LNCaP clone FGC (cell line): ENCODE data around the gene FIGNL2.

Experiments used
- DNase-seq: peaks from one replicate; pipeline ENCODE4 v3.0.0-alpha.2; 2011; ENCODE audit warnings: low read depth
- H3K4me3 ChIP-seq: 2 replicates; pipeline ENCODE4 v1.5.1; 2011; ENCODE audit warnings: mild to moderate bottlenecking, low read depth, low read length, control low read depth
- TF ChIP-seq, protein P1 (sequence below): IDR thresholded peaks from 2 replicates; pipeline ENCODE4 v1.5.1; 2012; ENCODE audit warnings: mild to moderate bottlenecking; ENCODE audit not compliant: control insufficient read depth, insufficient read depth; ENCODE audit errors: extremely low read depth

The FIGNL2 gene

DNA sequence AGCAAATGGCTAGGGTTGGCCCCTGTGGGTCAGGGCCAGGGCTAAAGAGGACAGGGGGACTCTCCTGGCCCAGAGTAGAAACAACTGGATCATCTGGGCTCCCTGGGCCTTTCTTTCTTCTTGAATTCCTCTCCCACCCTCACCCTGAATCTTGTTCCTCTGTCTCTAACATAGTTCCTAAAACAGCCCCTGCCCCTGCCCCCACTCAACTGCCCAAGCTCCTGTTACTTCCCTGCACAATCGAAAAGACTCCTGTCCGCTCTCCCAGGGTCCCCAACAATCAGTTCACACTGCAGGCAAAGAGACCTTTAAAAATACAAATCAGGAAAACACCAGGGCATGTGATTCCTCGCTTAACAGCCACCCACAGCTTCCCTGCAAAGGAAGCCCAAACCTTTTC, 21.4 kb upstream of the FIGNL2 start:
- DNase-seq: no peak
- TF ChIP-seq, protein P1, sequence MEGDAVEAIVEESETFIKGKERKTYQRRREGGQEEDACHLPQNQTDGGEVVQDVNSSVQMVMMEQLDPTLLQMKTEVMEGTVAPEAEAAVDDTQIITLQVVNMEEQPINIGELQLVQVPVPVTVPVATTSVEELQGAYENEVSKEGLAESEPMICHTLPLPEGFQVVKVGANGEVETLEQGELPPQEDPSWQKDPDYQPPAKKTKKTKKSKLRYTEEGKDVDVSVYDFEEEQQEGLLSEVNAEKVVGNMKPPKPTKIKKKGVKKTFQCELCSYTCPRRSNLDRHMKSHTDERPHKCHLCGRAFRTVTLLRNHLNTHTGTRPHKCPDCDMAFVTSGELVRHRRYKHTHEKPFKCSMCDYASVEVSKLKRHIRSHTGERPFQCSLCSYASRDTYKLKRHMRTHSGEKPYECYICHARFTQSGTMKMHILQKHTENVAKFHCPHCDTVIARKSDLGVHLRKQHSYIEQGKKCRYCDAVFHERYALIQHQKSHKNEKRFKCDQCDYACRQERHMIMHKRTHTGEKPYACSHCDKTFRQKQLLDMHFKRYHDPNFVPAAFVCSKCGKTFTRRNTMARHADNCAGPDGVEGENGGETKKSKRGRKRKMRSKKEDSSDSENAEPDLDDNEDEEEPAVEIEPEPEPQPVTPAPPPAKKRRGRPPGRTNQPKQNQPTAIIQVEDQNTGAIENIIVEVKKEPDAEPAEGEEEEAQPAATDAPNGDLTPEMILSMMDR: no peak
- no peak overlapping the region for H3K4me3 ChIP-seq

DNA sequence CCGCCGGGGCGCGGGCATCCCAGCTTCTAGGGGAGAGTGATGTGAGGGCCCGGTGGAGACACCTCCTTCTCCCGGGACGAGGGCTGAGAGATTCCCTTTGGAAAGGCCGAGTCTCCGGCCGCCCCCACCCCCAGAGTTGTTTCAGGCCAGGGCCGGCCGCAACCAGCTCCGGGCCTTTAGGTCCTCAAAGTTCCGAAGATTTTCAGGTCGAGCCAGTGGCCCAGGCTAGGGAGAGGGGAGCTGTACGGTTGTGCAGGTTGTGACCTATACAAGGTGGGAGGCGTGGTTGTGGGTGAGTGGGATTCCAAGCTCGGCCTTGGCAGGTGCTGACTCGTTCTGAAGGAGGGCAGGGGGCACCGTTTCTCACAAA, 21.0 kb upstream of the FIGNL2 start:
- H3K4me3 ChIP-seq: no peak overlapping the region
- DNase-seq: no peak
- TF ChIP-seq, protein P1: no peak

DNA sequence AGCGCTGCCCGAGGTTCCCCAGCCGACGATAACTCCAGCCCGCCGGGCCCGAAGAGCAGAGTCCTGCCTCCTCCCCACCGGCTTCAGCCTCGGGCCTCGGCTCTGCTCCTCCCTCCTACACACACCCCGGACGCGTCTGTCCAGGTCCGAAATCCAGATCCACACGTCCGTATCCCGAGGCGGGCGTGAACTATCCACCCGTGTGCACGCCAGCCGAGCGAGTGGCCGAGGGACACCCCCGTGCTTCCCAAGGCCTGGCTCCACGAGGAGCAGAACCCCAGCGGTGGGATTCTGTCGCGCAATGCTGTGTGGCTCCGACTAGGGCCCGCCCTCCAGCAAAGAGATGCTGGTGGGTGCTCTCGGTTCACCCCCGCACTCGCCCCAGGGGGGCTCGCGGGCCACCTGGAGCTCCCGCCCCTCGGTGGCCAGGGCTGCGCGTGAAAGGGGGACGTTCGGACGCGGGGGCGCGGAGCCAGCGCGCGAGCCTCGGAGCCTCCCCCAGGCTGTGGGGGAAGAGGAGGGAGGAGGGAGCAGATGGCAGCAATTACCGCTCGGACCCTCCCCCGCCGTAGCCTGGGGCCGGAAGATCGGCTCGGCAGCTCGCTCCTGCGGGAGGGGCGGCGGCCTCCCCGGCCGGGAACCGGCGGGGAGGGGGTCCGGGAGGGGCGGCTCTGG, 20.4 kb upstream of the FIGNL2 start:
- no peak for DNase-seq
- no peak overlapping the region for H3K4me3 ChIP-seq
- TF ChIP-seq, protein P1: no peak

DNA sequence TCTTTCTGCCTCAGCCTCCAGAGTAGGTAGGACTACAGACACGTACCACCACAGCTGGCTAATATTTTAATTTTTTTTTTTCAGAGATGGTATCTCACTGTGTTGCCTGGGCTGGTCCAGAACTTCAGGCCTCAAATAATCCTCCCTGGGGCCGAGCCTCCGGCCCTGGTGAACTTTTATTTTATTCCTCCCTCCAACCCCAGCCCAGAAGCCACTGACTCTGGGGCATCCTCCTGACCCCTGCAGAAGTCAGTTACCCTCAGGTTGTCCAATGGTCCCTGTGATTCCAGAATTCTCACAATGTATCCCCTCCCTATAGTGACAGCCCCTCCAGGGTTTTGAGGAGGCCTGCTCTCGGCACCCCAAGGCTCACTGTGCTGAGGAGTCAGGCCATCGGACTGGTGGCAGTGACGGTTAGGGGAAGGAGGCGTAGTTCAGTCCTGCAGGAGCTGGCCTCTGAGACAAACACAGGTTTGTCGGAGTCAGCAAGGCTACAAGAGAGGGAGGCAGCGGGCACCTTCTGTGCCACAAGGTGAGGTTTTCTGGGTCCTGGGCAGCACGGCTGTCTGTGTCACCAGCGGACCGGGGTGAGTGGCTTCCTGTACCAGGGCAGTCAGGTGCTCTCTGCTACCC, 19.4 kb upstream of the FIGNL2 start:
- no peak overlapping the region for H3K4me3 ChIP-seq
- no peak for DNase-seq
- TF ChIP-seq, protein P1: no peak

DNA sequence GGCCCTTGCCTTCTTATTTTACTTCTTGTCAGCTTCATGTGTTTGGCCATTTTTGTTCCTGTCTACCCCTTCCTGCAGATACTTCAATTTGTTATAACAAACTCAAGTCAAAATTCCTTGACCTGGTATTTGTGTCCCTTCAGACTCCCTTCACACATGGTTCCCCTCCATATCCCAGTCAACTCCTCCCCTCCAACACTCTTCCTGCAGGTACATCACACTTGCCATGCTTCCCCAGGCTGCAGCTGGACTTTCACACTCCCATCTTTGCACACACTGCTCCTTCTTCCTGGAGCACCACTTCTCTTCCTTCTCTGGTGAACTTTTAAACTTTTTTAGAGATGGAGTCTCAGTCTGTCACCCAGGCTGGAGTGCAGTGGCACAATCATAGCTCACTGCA, 18.9 kb upstream of the FIGNL2 start:
- TF ChIP-seq, protein P1: no peak
- DNase-seq: no peak
- H3K4me3 ChIP-seq: no peak overlapping the region

DNA sequence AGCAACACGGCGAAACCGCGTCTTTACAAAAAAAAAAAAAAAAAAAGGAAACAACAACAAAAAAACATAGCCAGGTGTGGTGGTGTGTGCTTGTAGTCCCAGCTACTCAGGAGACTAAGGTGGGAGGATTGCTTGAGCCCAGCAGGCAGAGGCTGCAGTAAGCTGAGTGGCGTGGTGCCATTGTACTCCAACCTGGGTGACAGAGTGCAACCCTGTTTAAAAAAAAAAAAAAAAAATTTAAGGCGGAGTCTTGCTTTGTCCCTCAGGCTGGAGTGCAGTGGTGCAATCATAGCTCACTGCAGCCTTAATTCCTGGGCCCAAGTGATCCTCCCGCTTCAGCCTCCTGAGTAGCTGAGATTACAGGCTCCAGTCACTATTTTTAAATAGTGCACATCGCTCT, 18.2 kb upstream of the FIGNL2 start:
- no peak overlapping the region for H3K4me3 ChIP-seq
- no peak for DNase-seq
- TF ChIP-seq, protein P1: no peak

DNA sequence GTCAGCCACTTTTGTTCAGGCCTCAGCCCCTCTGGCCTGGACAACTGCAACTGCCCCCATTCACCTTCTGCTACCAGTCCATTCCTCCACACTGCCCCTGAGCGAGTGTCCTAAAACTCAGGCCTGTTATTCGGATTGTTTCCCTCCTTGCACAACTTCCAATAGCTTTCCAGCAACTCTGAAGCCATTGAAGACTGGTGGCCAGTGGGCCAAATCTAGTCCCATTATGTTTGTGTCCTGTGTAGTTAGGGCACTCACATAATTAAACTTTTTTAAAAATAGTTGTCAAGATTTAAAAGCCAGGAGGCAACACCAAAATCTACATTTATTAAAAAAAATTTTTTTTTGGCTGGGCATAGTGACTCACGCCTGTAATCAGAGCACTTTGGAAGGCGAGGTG, 17.8 kb upstream of the FIGNL2 start:
- no peak overlapping the region for H3K4me3 ChIP-seq

More for the DNA sequence above, 17.8 kb upstream of the FIGNL2 start:
- TF ChIP-seq, protein P1: no peak
- no peak for DNase-seq
